Aorta (tissue), 5 donors: ENCODE data around the gene KIF2A. TPM values are rescaled to one million over a fixed set of nuclear protein-coding genes. Genes with fewer than 3 reads are reported as not detected.

ENCODE experiments used
- ATAC-seq: fragments of 200-7000 bp; cut with Tn5 transposase; one replicate; pipeline ENCODE4 v1.9.1; 2022; ENCODE audit warnings: moderate library complexity; ENCODE audit not compliant: low FRiP score
- DNase-seq, 2 donors: peaks; one replicate each; pipeline ENCODE4 v3.0.0-alpha.2; 2020
- H3K27ac ChIP-seq, 2 donors: one replicate each; pipeline ENCODE4 v1.5.1; 2013; ENCODE audit warnings: low read length in 2 of 2, mild to moderate bottlenecking in 2 of 2, moderate library complexity in 2 of 2, control low read depth in 1 of 2, inconsistent platforms in 1 of 2, low read depth in 1 of 2
- H3K27me3 ChIP-seq, 2 donors: one replicate each; pipeline ENCODE4 v1.6.1; 2013; ENCODE audit warnings: control low read depth in 1 of 2, low read length in 1 of 2, mild to moderate bottlenecking in 1 of 2, moderate library complexity in 1 of 2; ENCODE audit not compliant: insufficient read depth in 2 of 2, control insufficient read depth in 1 of 2
- H3K36me3 ChIP-seq, 2 donors: one replicate each; pipeline ENCODE4 v1.6.1; 2013; ENCODE audit warnings: control low read depth in 1 of 2, low read length in 1 of 2, mild to moderate bottlenecking in 1 of 2; ENCODE audit not compliant: insufficient read depth in 2 of 2, control insufficient read depth in 1 of 2
- H3K4me1 ChIP-seq, 2 donors: one replicate each; pipeline ENCODE4 v1.6.1; 2013; ENCODE audit warnings: low read length in 2 of 2, control low read depth in 1 of 2, mild to moderate bottlenecking in 1 of 2, moderate library complexity in 1 of 2; ENCODE audit not compliant: insufficient read depth in 2 of 2, control insufficient read depth in 1 of 2
- H3K4me3 ChIP-seq, 2 donors: one replicate each; pipeline ENCODE4 v1.5.1; 2013; ENCODE audit warnings: low read length in 2 of 2, control low read depth in 1 of 2, mild to moderate bottlenecking in 1 of 2
- H3K9me3 ChIP-seq: one replicate; pipeline ENCODE4 v1.6.1; 2013; ENCODE audit warnings: mild to moderate bottlenecking, low read length; ENCODE audit not compliant: control insufficient read depth
- WGBS, 2 donors: extraction: QIAGEN DNeasy Blood & Tissue Kit; methylation state at CpG; one replicate each; pipeline ENCODE4 v1.1.7; 2013; 5-methylcytosine and 5-hydroxymethylcytosine counted together
- intact Hi-C, 2 donors: fragments of 100-400 bp; cut with DNase I; formaldehyde crosslinking; loops; one replicate each; pipeline versions ENCODE4 v1.14.2 to v1.15.0; 2022
- polyA plus RNA-seq, 2 donors: library from polyadenylated mRNA; stranded (reverse); fragments of 200-250 nt; gene quantifications; one replicate each; pipeline ENCODE4 v1.2.3, GENCODE V29; 2013
- total RNA-seq, 2 donors: library from RNA; stranded (reverse); fragmentation: NEBNext Ultra II Directional; extraction: Animal tissue kit (Norgen Biotek cat#: 25700); gene quantifications; one replicate each; pipeline ENCODE4 v1.2.1, GENCODE V29; 2021
- donor health status: healthy with polysubstance abuse.
- donor health status: Bipolar disorder and iron deficiency.
- donor health status: DM: no; HTN: no; CAD: no.
- donor health status: DM: no; HTN: no; CAD: no.
- donor health status: DM: yes; HTN: yes; CAD: no.

KIF2A gene
- total and polyA plus RNA-seq, 4 donors: 5.6 to 33.9 (median 21.4) TPM

GRCh38 chr5:62369039-62369438 is 63.0 kb downstream of the KIF2A start:
- no peak for DNase-seq
- Histone ChIP-seq H3K27me3 (no peaks in the 10 kb centered on the region), H3K4me3 (no peak overlapping the region), H3K36me3 (peaks cover 0 to 4% of the 10 kb centered on the region in 2 donors), H3K27ac (no peak overlapping the region), H3K9me3 (no peaks in the 10 kb centered on the region), H3K4me1 (no peaks in the 10 kb centered on the region)
- 95% methylated on average over 2 of the region's 2 CpGs for WGBS, 2 donors
- no peak for ATAC-seq
- intact Hi-C loops: no loop called here

DNA sequence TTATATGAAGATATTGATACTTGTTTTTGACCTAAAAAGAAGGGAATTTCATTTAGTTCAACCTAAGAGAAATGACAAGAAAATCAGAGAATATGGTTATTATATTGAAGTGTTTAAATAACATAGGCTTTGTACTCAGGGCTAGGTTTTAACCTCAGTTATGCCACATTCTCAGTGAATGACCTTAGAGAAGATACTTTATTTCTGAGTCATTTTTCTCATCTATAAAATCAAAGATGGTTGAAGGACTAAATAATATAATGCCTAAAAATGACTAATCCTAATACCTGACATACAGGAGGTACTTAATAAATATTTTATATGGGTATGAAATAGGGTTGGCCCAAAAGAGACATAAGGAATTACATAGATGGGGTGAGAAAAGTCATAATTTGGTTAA is 65.4 kb downstream of the KIF2A start:
- ATAC-seq: no peak
- intact Hi-C loops: no loop called here

DNA sequence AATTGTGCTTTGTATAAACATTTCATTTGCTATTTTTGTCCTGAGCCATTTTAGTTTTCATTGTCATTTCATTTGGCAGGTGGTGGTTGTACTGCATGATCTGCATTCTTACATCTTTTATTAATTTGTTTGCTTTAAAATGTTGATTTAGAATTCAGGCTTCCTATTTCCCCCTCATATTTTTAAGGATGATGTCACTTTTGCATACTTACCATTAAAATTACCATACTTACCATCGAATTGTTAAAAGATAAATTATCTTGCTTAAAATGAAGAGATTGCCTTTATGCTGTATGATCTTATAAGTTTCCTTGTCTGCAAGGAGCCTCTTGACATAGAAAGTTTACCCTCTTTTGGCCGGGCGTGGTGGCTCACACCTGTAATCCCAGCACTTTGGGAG is 66.6 kb downstream of the KIF2A start:
- ATAC-seq (no peak), DNase-seq (no peak)
- Histone ChIP-seq H3K27me3 (no peaks in the 10 kb centered on the region), H3K4me1 (no peaks in the 10 kb centered on the region), H3K9me3 (no peaks in the 10 kb centered on the region), H3K27ac (no peak overlapping the region), H3K36me3 (peaks cover 0 to 4% of the 10 kb centered on the region in 2 donors), H3K4me3 (no peak overlapping the region)
- intact Hi-C loops: no loop called here
- WGBS, 2 donors: 91 to 94% methylated on average over 3 of the region's 3 CpGs

More for the DNA sequence above, 65.4 kb downstream of the KIF2A start:
- no peak overlapping the region for H3K4me3 ChIP-seq
- H3K36me3 ChIP-seq: peaks cover 0 to 4% of the 10 kb centered on the region in 2 donors
- H3K9me3 ChIP-seq: no peaks in the 10 kb centered on the region
- DNase-seq: no peak
- no peaks in the 10 kb centered on the region for H3K27me3 ChIP-seq
- no peaks in the 10 kb centered on the region for H3K4me1 ChIP-seq
- H3K27ac ChIP-seq: no peak overlapping the region

GRCh38 chr5:62373382-62373781 is 67.4 kb downstream of the KIF2A start:
- whole genome bisulfite sequencing, 2 donors: 96 to 98% methylated on average over 3 of the region's 3 CpGs
- Histone ChIP-seq H3K36me3 (peaks cover 0 to 4% of the 10 kb centered on the region in 2 donors), H3K4me1 (no peaks in the 10 kb centered on the region), H3K9me3 (no peaks in the 10 kb centered on the region), H3K4me3 (no peak overlapping the region), H3K27ac (no peak overlapping the region), H3K27me3 (no peaks in the 10 kb centered on the region)
- intact Hi-C loops: no loop called here
- ATAC-seq (no peak), DNase-seq (no peak)

- intact Hi-C loops: no loop called here
- Histone ChIP-seq H3K27ac (no peak overlapping the region), H3K4me1 (no peaks in the 10 kb centered on the region), H3K27me3 (no peaks in the 10 kb centered on the region), H3K4me3 (no peak overlapping the region), H3K36me3 (peaks cover 0 to 4% of the 10 kb centered on the region in 2 donors), H3K9me3 (no peaks in the 10 kb centered on the region)
- no peak for DNase-seq
- no peak for ATAC-seq
- WGBS, 2 donors: 99 to 100% methylated on average over 1 of the region's 1 CpG
Observed at GRCh38 chr5:62374090-62374489, 68.1 kb downstream of the KIF2A start.

GRCh38 chr5:62375627-62376026 is 69.6 kb downstream of the KIF2A start:
- ATAC-seq (no peak), DNase-seq (no peak)
- intact Hi-C loops: no loop called here
- Histone ChIP-seq H3K27ac (no peak overlapping the region), H3K9me3 (no peaks in the 10 kb centered on the region), H3K27me3 (no peaks in the 10 kb centered on the region), H3K4me3 (no peak overlapping the region), H3K4me1 (no peaks in the 10 kb centered on the region), H3K36me3 (peaks cover 0 to 4% of the 10 kb centered on the region in 2 donors)

GRCh38 chr5:62376064-62376463 is 70.1 kb downstream of the KIF2A start:
- H3K4me1 ChIP-seq: no peaks in the 10 kb centered on the region
- DNase-seq: no peak
- 92 to 98% methylated on average over 3 of the region's 3 CpGs for WGBS, 2 donors
- no peaks in the 10 kb centered on the region for H3K27me3 ChIP-seq
- no peak overlapping the region for H3K4me3 ChIP-seq
- H3K9me3 ChIP-seq: no peaks in the 10 kb centered on the region
- H3K36me3 ChIP-seq: peaks cover 0 to 4% of the 10 kb centered on the region in 2 donors
- no peak overlapping the region for H3K27ac ChIP-seq
- ATAC-seq: no peak
- intact Hi-C loops: no loop called here

DNA sequence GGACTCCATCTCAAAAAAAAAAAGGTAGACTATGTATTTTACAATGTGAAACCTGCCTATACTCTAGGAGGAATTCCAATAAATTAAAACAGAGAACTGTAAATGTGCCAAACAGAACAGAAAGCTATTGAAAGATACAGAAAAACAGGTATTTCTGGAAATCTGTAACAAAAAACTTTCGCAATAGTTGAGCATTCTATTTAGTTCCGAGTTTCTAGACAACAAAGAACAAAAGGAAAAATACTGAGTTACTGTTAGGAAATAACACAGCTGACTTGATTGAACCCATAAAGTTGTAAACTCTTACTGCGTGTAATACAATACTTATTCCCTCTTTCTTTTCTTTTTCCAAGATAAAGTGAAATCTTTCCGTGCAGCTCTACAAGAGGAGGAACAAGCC is 79.1 kb downstream of the KIF2A start:
- ATAC-seq: no peak
- no peak overlapping the region for H3K4me3 ChIP-seq
- H3K4me1 ChIP-seq: no peaks in the 10 kb centered on the region
- H3K27me3 ChIP-seq: no peaks in the 10 kb centered on the region
- intact Hi-C loops: no loop called here
- no peaks in the 10 kb centered on the region for H3K9me3 ChIP-seq
- no peak for DNase-seq
- H3K36me3 ChIP-seq: peaks cover 3 to 7% of the 10 kb centered on the region in 2 donors
- no peak overlapping the region for H3K27ac ChIP-seq
- 86 to 88% methylated on average over 4 of the region's 4 CpGs for WGBS, 2 donors

DNA sequence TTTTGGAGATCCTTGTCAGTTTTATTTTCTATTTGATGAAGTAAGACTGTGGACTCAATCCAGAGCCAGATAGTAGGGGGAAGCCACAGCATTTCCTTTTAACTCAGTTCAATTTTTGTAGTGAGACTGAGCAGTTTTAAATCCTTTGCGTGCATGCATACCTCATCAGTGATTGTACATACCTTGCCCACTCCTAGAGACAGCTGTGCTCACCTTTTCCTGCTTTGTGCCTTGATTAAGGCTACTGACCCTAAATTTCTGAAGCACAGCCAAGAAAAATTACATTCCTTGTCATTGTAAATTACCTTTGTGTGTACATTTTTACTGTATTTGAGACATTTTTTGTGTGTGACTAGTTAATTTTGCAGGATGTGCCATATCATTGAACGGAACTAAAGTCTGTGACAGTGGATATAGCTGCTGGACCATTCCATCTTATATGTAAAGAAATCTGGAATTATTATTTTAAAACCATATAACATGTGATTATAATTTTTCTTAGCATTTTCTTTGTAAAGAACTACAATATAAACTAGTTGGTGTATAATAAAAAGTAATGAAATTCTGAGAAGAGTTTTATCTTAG is 79.9 kb downstream of the KIF2A start:
- Histone ChIP-seq H3K4me1 (no peaks in the 10 kb centered on the region), H3K9me3 (no peaks in the 10 kb centered on the region), H3K4me3 (no peak overlapping the region), H3K36me3 (peaks cover 3 to 7% of the 10 kb centered on the region in 2 donors), H3K27ac (no peak overlapping the region), H3K27me3 (no peaks in the 10 kb centered on the region)
- no peak for DNase-seq
- 77 to 86% methylated on average over 2 of the region's 2 CpGs for WGBS, 2 donors
- ATAC-seq: no peak
- intact Hi-C loops: no loop called here
